GM21723 (cell line): ENCODE results near the gene ADAM12.
"Not testable (repeated sequence)": the region's sequence is repeated elsewhere in the genome, so short reads cannot be mapped to it uniquely, and the experiment has no call there.

Source experiments
- ATAC-seq: cut with Tn5 transposase; IDR thresholded peaks from one replicate; pipeline ENCODE4 v1.9.1; 2021; ENCODE audit warnings: mild to moderate bottlenecking, moderate library complexity; ENCODE audit not compliant: unreplicated experiment

The ADAM12 gene

DNA sequence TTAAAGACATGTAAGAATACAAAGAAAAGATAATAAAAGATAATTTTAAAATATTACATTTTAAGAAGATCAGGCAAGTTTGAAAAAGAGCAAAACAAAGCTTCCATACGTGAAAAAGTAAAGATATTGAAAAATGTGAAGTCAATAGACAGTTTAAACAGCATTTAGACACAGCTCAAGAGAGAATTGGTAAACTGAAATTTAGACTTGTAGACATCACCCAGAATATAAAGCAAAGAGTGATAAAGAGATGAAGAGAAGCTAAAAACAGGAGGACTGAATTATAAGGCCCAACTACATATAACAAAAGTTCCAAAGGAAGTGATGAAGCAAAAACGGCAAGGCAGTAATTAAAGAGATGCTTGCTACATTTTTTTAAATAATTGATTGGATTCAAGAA is 13.8 kb downstream of the ADAM12 start:
- no peak for ATAC-seq

DNA sequence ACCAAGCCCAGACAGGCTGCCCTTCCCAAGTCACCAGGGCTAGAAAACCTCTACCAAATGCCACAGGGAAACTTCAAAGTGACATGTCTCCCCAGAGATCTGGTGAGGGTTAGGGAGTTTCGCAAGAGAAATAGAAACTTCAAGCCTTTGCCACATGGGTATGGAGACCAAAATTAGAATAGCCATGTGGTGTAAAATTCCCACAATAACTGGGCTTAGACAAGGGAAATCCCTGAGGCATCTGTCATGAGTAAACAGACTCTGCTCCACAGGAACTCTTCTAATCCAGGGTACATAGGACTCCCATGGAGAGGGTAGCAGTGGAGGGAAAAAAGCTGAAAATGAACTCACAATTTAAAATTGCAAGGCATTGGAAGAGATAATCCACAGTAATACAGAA is 14.3 kb downstream of the ADAM12 start:
- no peak for ATAC-seq

DNA sequence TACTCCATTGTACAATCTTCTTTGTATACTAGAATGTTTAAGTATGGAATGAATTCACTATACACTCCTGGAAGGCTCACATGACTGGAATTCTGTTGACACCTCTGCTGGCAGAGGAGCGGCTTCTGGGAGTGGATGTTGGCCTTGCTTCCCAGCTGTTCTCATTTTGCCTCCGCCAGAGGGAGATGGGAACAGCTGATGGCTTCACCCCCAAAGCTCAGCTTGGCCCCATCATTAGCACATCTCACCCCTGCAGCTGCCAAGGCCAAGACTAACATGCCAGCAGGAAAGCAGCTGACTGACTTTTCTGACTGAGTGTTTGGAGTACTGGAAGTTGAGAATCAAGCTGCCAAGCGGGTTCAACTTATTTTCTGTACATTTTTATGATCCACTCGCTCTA is 15.1 kb downstream of the ADAM12 start:
- ATAC-seq, result no peak

DNA sequence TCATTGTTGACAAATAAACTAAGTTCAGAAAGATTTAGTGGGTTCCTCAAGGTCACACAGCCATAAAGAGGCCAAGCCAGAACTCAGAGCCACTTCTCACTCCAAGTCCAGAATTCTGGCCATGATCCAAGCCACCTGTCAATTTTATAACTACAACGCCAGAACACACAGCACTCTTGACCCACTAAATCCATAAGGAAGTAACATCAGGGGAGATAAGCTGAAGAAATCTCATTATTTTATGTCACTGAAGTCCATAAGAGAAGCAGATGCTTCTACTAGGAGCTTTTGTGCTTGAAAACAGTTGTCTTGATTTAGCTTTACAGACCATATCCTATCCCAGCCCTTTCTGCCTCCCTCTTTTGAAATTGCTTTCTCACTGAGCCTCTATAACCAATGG is 15.9 kb downstream of the ADAM12 start:
- no peak for ATAC-seq

DNA sequence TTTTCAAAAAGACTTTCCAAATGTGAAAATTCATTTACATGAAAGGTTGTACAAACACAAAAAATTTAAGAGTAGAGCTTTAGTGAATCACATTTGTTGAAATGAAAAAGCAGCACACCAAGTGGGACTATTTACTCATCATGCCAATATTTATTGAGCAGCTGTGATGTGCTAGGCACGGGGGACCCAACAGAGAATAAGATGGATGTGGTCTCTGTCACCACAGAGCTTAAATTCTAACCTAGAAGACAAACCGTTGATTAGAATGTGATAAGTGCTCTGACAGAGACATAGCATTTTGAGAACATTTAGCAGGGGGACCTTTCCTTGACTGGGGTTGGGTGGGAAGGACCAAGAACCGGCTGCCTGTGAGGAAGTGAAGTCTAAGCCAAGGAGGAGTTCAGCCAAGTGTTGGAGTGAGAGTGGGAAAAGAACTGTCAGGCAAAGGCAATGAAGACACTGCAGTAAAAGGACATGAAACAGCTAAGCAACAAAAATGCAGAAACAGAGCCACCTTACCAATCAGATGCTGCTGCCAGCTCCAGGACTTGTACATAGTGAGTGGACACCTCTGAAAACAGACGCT is 19.1 kb downstream of the ADAM12 start:
- no peak for ATAC-seq

DNA sequence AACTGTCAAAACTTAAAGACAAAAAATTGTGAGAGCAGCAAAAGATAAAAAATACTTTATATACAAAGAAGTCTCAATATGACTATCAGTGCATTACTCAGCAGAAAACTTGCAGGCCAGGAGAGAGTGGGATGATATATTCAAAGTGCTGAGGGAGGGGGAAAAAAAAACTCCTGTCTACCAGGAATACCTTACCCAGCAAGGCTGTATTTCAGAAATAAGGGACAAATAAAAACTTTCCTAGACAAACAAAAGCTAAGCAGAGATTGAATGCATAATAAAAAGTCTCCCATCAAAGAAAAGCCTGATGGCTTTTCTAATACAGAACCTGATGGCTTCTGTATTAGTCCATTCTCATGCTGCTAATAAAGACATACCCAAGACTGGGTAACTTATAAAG is 31.1 kb downstream of the ADAM12 start:
- no peak for ATAC-seq

DNA sequence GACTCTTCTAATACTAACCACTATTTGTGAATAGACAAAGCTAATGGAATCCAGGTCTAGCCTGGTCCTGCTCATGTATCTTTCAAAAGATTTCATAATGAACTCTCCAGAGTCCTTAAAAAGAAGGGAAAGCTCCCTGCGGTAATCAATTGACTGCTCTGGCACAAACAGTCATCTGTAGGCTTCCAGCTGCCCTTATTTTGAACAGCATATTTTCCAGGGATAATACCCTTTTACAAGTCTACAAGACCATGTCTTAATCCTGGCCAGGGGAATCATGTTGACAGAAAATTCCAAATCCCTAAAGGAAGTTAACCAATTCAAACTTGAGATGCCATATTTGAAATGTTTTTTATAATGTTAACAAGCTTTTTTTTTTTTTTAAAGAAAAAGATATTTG is 34.6 kb downstream of the ADAM12 start:
- no peak for ATAC-seq

DNA sequence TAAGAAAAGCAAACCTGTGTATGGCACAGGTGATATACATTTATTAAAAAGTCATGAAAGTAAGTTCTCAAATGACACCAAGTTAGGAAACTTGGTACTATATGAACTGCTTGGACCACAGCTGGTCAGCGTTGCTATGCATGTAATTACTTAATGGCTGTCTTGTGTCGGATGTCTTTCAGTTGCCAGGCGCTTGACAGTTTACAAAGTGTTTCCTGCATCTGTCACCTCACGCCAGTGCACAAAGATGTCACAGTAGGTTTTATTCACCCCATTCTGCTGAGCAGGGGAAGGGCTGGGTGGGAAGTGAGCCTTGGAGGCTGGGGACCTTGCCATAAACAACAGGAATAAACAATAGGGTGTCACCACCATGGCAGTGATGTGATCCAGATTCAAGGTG is 35.8 kb downstream of the ADAM12 start:
- ATAC-seq, result no peak

DNA sequence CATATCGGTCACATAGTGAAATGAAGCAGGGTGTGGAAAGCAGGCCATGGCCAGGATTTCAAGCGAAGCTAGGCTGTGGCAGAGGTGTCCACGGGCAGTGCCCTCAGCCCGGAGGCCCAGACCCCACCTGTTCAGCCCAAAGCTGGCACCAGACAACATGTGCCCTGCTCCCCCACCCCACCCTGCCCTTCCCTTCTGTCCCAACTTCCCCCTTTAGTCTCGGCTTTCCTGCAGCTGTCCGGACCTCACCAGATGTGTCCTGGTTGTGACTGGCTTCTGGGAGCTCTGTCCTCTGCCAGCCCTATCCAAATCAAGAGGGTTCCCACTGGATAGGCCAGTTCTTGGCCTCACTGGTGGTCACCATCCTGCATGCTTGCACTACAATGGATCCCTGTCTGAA is 37.3 kb downstream of the ADAM12 start:
- no peak for ATAC-seq

DNA sequence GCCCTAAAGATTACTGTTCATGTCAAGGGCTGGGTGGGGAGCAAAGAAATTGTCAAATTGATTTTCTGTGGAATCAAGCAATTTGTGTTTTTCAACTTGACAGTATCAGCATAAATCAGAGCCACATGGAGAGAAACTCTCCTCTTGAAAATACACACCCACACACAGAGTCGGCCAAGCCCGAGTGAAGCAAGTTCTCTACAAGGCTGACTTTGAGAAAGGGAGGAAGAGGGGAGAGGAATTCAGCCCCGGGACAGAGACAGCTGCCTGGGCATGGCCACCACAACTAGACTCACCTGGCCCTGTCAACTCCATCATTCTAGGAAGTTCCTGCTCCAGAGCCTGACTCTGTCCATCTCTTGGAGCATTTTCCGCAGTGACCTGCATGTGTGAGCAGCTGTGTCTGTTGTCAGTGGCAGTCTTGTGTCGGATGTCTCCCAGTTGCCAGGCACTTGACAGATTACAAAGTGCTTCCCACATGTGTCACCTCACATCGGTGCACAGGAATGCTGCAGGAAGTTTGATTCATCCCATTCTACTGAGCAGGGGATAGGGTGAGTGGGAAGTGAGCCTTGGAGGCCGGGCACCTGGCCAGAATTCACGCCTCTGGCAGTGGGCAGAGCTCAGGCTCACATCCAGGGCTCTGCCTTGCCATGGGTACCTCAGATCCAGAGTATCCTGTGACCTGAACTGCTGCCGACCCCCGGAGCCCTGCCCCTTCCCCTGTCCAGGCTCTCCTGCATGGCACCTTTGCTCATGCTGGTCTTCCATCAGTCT is 37.9 kb downstream of the ADAM12 start:
- ATAC-seq, result no peak

DNA sequence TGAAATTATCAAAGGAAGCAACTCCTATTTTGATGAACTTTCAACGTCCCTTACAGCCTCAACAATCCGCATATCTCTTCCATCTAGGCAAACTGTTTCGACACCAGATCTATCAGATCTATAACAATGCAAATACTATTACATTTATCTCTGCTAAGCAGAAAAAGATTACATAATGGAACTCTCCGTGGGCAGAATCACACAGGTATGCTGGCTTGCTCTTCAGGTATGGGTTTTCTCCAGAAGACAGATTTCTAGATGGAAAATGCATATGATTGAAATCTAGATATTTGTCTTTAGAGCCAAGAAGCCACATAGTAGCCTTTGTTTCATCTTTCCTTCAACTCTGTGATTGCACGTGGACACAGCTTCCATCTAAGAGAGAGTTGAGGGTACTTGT is 38.6 kb downstream of the ADAM12 start:
- no peak for ATAC-seq

DNA sequence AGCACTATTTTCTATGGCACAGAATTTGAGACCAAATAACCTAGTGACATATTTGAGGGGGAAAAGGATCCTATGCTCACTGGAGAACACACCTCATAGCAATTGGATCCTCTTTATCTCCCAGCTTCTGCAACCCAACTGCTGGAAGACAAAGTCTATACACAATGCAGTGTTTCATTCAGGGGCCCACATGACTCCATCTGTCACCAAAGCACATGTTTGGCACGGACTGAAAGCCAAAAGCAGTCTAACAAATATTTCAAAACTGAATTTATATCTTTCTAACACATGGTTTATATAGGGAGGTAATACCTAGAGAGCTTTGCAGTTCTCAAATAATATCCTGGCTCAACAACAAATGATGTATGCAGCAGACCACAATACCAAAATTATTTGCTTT is 39.2 kb downstream of the ADAM12 start:
- ATAC-seq, result no peak

DNA sequence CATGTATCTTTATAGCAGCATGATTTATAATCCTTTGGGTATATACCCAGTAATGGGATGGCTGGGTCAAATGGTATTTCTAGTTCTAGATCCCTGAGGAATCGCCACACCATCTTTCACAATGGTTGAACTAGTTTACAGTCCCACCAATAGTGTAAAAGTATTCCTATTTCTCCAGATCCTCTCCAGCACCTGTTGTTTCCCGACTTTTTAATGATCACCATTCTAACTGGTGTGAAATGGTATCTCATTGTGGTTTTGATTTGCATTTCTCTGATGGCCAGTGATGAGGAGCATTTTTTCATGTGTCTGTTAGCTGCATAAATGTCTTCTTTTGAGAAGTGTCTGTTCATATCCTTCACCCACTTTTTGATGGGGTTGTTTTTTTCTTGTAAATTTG is 44.8 kb downstream of the ADAM12 start:
- not testable (repeated sequence) for ATAC-seq

DNA sequence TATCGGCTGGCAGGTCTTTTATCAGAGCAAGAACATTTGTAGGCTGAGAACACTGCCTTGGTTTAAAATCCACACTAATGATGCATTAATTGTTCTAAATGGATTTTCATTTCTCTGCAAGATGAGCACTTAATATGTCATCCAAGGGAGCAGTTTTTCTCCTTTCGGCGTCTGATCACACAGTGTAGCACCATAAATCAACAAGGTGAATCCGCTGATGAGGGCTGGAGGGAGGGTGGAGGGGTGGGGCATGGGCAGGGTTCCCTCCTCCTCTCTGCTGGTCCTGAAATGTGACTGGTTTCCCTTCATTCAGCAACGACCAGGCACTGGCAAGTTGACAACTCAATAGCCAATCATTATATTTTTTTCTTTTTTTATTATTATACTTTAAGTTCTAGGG is 45.6 kb downstream of the ADAM12 start:
- ATAC-seq, result no peak

DNA sequence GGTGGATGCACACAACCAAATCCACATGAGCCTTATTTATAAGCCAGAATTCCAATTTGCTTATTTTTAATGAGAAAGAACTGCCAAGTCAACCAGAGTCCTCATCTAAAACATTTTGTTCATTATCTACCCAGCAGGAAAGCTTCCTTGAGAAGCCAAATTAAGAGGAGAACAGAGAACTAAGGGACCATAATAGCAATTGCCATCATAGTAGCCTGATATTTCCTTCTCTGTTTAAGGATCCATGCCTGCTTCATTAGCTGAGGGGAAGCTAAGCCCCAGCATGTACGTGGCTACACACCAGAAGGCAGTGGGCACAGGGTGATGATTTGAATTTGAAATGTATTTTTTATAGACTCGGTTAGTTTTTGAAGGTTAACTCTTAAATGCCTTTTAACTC is 46.8 kb downstream of the ADAM12 start:
- ATAC-seq, result no peak

DNA sequence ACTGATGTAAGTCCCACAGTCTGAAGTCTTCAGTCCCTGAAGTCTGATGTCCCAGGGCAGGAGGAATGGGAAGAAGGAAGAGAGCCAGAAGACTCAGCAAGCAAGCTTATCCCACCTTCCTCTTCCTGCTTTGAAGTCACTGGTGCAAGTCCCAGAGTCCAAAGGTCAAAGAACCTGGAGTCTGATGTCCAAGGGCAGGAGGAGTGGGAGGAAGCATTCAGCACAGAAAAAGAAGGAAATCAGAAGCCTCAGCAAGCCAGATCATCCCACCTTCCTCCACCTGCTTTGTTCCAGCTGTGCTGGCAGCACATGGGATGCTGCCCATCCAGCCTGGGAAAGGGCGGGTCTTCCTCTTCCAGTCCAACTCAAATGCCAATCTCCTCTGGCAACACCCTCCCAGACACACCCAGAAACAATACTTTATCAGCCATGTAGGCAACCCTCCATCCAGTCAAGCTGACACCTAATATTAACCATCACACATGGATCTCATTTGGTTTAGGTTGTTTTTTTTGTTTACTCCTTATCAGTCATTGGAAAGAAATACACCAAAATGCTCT is 50.9 kb downstream of the ADAM12 start:
- ATAC-seq, result no peak

DNA sequence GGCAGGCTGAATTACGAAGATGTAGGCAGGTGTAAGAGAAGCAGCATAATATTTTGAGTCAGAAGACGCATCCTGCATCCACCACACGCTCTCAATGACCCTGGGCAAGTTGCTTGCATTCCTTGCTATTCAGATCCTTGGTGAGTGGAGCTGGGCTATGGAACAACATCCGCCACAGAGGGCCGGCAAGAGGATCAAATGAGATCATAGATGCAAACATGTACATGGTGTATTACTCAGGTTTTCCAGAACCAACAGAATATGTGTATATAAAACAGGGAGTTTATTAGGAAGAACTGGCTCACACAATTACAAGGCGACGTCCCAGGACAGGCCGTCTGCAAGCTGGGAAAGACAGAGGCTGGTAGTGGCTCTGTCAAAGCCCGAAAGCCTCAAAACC is 51.5 kb downstream of the ADAM12 start:
- ATAC-seq, result no peak

DNA sequence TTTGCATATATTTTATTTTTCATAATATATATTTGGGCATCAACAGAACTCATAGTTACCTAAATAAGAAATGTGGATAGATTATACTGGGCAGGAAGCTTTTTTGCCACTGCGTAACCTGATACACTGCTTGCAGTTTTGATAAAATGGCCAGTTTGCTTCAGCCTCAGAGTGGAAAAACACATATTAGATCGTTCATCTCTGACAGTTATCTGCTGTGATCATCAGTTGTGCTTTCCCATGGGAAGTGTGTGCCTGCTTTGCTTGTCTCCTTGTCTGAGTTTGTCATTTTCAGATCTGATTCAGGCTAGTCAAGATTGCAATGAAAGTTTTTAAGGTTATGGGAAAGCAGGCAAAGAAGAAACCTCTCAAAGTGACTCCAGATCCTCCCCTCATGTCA is 54.0 kb downstream of the ADAM12 start:
- no peak for ATAC-seq

DNA sequence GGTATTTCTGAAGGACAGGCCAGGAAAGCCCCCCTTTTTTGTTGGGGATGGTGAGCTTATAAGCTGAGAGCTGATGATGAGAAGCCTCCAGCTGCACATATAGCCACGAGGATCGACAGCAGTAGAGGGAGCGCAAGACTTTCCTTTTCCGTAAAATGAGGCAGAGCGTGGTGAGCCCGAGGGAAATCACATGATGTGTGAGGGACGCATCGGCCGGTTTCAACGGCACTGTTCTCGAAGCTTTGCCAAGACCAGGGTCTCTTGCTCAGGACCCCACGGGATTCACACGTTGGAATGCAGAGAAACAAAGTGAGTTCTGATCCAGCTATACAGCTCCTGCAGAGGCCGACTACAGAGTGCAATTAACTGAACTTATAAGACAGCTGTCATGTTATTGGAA is 55.7 kb downstream of the ADAM12 start:
- no peak for ATAC-seq

DNA sequence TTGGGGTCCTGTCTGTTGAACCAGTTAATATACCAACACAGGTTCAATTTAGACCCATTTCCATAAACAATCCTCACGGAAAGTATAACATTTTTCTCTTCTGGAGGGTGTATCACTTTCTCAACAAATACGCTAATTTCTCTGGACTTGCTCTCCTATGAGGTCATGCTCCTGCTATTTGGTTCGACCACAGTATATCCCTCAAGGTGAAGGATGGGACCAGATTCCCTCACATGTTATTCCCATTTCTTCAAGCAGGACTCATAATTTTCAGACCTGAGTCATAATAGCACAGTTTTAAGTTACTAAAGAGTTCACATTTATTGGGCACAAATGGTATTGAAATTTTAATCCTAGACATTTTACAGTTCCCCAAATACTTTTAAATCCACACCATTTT is 57.2 kb downstream of the ADAM12 start:
- ATAC-seq, result no peak

DNA sequence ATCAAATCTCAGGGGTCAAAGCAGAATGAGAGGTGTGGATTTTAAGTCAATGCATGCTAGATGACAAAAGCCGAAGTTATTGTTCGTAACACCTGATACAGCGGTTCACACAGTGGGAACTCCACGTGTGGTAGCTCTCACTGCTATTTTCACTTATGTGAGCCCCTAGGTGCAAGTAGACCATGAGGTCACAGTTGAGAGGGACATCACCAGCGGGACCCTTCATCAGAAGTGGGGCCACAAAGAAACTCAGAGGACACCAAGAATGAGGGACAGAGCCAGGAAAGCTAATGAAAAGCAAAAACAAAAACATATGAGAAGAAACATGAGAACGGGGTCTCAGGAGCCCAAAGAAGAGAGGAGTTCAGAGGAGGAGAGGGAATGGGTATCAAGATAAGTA is 63.5 kb downstream of the ADAM12 start:
- no peak for ATAC-seq

DNA sequence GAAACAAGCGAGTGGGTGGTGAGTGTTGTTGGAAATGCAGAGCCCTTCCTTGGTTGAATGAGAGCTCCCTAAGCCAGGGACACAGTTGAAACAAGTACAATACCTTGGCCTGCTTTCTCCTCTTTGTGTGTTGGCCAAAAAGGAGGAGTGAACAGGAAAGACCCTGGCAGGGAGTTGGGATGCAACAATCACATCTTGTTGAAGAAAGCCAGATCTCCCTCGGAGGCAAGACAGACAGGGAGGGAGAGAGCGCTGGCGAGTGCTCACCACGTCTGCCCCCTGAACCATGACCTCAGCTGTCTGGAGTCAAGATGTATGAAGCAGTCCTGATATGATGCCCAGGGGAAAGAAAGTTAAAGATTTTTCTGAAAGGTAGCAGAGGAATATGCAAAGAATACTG is 66.8 kb downstream of the ADAM12 start:
- no peak for ATAC-seq

DNA sequence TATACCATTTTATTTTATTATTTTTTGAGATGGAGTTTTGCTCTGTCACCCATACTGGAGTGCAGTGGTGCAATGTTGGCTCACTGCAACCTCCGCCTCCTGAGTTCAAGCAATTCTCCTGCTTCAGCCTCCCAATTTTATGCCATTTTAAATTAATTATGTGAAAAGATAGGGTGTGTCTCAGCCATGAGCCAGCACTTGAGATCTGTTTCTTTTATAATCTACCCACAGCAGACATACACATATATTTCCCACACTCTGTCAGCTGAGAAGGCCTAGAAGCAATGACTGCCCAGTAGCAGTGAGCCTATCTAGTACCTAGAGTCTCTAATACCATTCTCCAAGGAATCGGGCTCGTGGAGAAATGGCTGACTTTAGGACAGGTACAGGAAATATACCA is 70.5 kb downstream of the ADAM12 start:
- no peak for ATAC-seq
